HUDEP-2 (cell line): ENCODE measurements around the gene CLEC16A.
A peak's percentile ranks its signal among the peaks of the same experiment; 100 is the strongest.

Source experiments
- DNase-seq, 76 experiments: peaks; one replicate each; lab custom pipeline; 2025; ENCODE audit not compliant: unreplicated experiment in 76 of 76; lab: John Stamatoyannopoulos, UW

CLEC16A gene

DNA sequence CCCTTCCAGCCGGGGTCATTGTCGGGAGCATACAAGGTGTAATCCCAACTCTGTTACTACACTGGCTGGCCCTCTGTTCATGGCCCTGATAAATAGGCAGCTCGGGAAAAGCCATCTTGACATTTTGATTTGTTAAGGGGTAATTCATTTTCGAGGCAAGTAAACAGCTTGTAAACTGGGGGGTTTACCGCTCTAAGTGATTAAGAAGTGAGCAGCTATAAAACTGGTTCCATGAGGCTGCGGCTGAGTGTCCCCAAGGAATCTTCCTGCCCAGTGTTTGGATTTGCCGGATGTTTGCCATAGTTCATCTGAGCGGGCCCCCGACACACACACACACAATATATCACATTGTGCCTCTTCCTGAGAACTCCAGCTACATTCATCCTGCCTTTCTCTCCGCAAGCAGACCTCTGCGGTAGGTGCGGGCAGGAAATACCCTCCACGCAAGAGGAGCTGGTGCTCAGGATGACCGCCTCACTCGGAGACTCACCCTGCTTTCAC is 219.4 kb downstream of the CLEC16A start:
- no peak for DNase-seq

- no peak for DNase-seq
Observed at GRCh38 chr16:11164482-11165270, 220.3 kb downstream of the CLEC16A start.

DNA sequence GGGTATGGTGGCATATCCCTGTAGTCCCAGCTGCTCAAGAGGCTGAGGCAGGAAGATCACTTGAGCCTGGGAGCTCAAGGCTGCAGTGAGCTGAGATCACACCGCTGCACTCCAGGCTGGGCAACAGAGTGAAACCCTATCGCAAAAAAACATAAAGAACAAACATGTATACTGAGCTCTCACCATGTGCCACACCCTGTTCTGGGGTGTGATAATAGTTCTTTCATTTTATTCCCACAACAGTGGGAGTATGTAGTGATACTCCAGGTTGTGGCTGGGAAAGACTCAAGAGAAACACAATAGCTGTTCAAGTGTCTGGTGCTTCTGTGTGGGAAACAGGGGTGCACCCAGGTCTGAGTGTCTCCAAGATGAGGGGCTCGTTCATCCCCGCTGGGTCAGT is 221.0 kb downstream of the CLEC16A start:
- DNase-seq, result peak in 16 of 76 experiments; percentile 6 to 46 (median 18)

- DNase-seq, result no peak
Observed at GRCh38 chr16:11165894-11166665, 221.7 kb downstream of the CLEC16A start.

DNA sequence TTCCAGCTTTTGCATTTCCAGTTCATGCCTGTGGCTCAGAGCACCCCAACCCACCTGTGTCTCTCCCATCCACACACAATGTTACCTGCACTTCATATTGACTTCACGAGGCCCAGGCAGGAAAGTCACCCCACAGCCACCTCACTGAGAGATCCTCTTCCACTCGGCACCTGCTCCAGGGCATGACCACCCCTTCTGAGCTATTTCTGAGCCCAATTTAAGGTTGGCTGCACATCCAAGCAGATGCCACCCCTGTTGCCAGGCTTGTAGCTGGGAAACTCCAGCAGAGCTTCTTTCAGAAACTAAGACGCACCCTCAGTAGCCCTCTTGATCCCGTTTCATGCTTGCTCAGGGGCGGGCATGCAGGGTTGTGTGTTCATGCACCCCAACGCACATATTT is 223.2 kb downstream of the CLEC16A start:
- no peak for DNase-seq

DNA sequence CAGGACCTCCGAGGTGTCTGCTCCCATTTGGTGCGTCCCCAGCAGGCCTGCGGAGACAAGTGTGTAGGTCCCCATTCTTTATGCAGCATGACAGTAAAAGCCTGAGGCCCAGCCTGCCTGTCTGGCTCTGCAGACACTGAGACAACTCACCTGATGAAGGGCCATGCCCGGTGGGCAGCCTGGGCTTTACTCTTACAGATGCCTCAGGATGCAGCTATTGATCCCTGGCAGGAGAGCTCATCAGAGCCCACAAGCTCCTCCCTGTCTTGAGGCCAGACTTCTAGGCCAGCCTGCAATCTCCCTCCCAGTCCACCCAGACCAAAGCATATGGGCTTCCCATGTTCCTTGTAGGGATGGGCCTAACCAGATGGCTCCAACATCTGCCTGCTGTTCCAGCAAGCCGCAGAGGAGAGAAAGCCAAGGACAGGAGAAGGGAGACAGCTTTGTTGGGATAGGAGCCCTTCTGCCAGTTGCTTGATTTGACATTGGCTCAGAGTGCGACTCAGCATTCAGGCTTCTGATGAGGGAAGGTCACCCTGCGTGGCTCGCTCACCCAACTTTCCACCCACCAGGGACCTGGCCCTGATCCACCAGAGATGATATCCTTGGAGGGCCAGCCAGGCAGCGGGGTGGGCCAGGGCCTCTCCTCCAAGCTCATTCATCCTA is 224.2 kb downstream of the CLEC16A start:
- DNase-seq, result no peak

- DNase-seq, result no peak
Observed at GRCh38 chr16:11169641-11170040, 225.3 kb downstream of the CLEC16A start.

DNA sequence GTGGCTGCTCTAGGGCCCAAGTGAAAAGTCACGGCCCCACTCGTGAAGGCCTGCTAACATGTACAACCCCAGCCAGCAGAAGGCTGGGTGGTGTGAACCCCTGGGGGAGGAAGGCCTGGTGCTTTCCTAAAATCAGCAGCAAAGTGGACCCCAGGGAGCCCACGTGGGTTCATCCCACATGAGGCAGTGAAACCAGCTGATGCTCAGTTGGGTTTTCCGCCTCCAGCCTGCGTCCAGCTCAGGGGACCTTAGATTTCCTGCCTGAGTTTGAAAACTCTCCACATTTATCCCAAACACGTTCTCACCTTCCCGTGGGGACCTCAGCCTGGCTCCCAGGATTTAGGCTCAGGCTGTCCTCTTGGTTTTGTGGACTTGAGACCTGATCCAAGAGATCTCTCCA is 225.8 kb downstream of the CLEC16A start:
- no peak for DNase-seq

DNA sequence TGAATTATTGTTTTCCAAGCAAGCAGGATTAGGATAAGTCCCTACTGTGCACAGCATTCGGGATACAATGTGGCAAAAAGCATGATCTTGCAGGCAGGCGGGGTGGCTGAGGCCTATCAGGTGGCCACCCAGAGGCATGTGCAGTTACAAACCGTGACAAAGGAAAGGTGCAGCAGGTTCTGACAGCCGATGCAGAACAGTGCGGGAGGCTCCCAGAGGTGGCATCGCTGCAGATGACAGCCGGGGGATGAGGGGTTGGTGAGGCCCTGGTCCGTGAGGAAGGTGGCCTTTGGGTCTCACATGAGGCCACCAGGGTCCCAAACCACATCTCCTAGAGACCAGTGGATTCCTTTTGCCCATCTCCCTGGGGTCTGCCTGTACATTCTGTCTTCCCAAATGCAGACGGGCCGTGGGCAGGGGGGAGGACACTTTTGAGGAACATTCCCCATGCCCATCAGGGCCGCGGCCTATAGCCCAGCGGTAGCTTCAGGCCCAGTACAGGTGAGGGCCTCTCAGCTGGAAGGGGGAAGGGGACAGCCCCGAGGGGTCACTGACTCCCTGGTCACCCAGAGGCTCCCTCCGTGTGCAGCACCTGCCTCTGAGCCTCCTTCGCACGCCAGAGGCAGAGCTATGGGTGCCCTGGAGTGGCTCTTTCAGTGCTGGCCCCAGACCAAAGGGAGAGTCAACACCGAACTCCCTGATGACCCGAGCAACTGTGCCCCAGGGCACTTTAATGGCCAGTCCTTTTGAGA is 226.5 kb downstream of the CLEC16A start:
- DNase-seq, result no peak

DNA sequence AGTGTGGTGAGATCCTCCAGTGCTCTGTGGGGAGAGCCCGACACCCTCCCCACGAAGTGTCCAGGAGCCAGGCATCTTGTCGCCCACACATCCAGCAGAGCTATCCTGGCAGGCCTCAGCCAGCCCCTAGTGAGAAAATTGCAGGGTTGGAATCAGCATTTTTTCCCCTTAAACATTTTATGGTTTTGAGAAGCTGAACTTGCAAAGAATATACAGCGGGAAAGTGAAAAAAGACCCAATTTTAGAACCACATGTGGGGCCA is 227.0 kb downstream of the CLEC16A start:
- DNase-seq, result no peak

DNA sequence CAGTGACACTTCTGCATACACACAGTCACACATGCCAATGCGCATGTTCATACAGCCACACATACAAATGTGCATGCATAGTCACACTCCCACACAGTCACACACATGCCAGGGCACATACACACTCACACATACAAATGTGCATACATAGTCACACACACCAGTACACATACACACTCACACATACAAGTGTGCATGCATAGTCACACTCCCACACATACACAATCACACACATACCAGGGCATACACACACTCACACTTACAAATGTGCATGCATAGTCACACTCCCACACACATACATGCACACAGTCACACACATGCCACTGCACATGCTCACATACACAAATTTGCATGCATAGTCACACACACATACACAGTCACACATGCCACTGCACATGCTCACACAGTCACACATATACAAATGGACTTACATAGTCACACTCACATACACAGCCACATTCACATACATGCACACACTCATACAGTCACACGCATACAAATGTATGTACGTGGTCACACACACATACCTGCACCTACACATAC is 227.5 kb downstream of the CLEC16A start:
- DNase-seq, result no peak

DNA sequence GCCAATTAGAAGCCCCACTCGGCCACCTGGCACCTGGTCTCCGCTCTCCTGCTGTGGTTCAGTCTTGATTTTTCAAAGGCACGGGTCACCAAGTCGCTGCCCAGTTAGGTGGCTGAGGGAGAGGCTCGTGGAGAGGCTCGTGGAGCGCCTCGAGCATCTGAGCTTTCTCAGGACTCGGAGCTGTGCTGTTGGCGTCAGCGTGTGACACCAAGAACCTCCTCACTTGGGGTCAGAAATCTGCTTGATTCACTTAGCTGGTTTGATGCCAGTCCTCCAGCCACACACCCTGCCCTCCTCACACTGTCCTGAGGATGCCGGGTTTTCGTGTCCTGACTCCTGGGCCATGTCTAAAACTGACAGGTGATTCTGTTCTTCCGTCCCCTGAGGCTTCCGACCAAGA is 229.1 kb downstream of the CLEC16A start:
- no peak for DNase-seq

DNA sequence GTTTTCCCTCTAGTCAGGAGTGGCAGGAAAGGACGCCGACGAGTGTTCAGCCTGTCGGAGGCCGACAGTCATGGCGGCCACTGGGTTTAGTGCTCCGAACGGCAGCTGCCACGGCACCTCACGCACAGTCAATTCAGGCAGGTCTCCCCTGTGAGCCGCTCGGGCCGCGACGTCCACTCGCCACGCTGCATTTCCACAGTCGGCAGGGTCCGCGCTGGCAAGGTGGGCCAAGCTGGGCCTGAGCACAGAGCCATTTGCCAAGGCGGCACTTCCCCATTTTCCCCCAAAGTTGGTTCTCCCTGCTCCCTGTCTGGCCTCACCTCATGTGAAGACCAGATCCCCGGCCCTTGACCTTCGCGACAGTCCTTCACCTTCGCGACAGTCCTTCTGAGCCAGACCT is 229.8 kb downstream of the CLEC16A start:
- DNase-seq, result no peak

- DNase-seq, result no peak
Observed at GRCh38 chr16:11175106-11175786, 230.9 kb downstream of the CLEC16A start.

GRCh38 chr16:11175787-11176341 is 231.5 kb downstream of the CLEC16A start:
- DNase-seq, result no peak

DNA sequence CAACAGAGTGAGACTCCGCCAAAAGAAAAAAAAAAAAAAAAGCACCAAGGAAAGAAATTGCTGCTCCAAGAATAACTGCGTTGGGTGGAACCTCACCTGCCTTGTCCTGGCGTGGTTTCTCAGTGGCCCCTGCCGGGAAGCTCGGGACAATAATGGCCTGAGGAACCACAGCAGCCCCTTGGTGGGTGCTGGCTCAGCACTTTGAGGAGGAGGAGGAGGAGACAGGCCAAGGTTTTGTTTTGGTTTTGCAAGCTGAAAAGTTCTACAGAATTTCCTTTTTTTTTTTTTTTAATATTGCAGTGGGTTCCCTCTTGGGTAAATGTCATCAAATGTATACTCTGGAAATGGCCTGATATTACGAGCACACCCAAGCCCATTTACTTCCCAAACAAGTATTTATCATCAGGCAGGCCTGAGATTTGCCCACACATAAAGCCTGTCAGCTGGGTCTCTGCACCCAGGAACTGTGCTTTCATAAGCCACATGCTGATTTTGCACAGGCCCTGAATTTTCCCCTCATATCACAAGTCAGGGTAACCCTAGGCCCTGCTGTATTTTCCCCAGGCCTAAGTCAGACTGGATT is 233.3 kb downstream of the CLEC16A start:
- no peak for DNase-seq

DNA sequence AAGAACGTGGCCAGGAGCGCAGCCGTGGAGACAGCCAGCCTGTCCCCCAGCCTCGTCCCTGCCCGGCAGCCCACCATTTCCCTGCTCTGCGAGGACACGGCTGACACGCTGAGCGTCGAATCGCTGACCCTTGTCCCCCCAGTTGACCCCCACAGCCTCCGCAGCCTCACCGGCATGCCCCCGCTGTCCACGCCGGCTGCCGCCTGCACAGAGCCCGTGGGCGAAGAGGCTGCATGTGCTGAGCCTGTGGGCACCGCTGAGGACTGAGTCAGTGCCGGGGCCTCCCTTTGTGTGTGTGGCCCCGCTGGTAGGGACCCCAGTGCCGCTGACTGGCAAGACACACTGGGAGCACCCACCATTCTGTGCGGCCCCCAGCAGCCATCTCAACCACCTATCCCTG is 234.1 kb downstream of the CLEC16A start:
- no peak for DNase-seq

- no peak for DNase-seq
Observed at GRCh38 chr16:11179574-11179973, 235.2 kb downstream of the CLEC16A start.

GRCh38 chr16:11180489-11180888 is 236.1 kb downstream of the CLEC16A start:
- DNase-seq, result peak in 1 of 76 experiments; percentile 6
